GM21717 (cell line): ENCODE data around the gene CD83.

Experiments
- ATAC-seq: cut with Tn5 transposase; IDR thresholded peaks from one replicate; pipeline ENCODE4 v1.9.1; 2021; ENCODE audit warnings: mild to moderate bottlenecking, moderate library complexity; ENCODE audit not compliant: unreplicated experiment

CD83 gene

GRCh38 chr6:14123386-14124111 is 6.0 kb downstream of the CD83 start:
- ATAC-seq = no peak

GRCh38 chr6:14125346-14125745 is 7.8 kb downstream of the CD83 start:
- no peak for ATAC-seq

- no peak for ATAC-seq
These were observed 8.6 kb downstream of the CD83 start for GRCh38 chr6:14126191-14126590.

DNA sequence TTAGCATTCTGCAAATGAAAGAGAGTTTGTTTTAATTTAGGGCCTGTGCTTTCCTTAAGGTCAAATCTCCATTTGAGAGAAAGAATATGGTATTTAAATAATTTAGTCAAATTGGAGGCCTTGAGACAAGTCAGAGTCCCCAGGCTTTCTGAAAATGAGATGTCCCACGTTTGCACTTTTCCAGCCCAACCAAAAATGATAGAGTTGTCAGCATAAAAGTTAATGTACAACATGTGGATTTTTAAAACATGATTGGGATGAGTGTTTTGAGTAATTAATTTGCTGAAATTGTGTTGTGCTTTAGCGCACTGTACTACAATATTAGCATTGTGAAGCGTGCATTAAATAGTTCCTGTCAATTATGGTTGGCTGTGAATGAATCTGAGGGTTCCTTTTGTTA is 10.0 kb downstream of the CD83 start:
- ATAC-seq = no peak

GRCh38 chr6:14128012-14128411 is 10.4 kb downstream of the CD83 start:
- no peak for ATAC-seq

- ATAC-seq = no peak
These were observed 11.2 kb downstream of the CD83 start for GRCh38 chr6:14128746-14129145.

DNA sequence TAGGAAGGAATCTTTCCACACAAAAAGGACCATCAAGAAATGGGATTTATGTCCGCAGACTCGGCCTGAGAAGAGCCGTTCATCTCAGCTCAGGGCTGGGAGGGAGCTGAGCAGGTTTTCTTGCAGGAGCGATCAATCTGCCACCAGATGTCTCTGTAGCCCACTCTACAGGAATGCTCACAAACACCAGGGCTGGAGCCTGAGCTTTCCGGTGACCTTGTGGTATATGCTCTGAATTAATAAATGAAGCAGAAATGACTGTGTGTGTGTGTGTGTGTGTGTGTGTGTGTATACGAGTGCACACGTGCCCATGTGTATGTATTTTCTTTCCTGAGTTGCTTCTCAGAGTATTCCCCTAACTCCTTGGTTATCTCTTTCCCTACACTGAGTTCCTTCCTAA is 12.0 kb downstream of the CD83 start:
- no peak for ATAC-seq

DNA sequence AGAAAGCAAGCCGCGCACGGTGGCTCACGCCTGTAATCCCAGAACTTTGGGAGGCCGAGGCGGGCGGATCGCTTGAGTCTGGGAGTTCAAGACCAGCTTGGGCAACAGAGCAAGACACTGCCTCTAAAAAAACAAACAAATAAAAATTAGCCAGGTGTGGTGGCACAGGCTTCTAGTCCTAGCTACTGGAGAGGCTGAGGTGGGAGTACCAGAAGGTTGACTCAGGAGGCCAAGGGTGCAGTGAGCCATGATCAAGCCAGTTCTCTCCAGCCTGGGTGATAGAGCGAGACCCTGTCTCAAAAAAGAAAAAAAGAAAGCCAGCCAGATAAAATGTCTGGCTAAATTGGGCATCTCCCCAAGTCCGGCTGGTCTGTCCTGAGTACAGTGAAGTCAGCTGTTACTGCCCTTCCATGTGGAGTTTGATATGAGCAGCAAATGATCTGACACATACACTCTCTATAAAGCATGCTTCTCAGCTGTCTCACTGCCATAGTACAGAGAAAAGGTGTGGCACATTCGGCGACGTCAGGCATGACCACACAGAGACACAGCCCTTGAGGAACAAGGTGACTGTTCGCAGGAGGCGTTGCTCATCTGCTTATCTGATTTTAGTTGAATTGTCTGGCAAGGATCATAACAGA is 13.0 kb downstream of the CD83 start:
- ATAC-seq = no peak

- no peak for ATAC-seq
These were observed 14.0 kb downstream of the CD83 start for GRCh38 chr6:14131579-14131978.

DNA sequence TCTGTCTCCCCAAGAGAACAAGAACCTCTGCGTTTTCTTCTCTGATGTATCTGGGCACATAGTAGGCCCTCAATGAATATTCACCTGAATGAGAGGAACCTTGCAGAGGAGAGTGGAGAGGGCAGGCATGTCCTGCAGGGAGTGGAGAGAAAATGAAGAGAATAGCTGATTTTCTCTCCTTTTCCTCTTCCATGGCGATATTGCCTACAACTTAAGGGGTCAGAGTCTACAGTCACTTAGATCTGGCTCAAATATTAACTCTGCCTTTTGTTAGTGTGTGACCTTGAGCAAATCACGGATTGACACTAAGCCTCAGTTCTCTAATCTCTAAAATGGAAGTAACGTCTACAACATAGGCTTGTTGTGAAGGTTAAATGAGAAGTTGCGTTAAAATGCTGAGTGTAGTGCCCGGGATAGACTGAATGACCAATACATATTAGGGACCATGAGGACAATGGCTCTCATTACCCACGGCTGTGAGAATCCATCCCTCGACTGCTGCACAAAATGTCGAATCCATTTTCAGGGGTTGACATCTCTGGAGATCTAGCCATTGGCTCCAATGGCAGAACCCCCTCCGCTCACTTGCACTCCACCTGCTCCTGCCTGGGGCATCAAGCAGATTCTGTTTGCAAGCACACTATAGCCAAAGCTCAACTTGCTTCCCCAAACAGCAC is 14.8 kb downstream of the CD83 start:
- ATAC-seq = no peak

- ATAC-seq = no peak
These were observed 15.3 kb downstream of the CD83 start for GRCh38 chr6:14132921-14133275.

DNA sequence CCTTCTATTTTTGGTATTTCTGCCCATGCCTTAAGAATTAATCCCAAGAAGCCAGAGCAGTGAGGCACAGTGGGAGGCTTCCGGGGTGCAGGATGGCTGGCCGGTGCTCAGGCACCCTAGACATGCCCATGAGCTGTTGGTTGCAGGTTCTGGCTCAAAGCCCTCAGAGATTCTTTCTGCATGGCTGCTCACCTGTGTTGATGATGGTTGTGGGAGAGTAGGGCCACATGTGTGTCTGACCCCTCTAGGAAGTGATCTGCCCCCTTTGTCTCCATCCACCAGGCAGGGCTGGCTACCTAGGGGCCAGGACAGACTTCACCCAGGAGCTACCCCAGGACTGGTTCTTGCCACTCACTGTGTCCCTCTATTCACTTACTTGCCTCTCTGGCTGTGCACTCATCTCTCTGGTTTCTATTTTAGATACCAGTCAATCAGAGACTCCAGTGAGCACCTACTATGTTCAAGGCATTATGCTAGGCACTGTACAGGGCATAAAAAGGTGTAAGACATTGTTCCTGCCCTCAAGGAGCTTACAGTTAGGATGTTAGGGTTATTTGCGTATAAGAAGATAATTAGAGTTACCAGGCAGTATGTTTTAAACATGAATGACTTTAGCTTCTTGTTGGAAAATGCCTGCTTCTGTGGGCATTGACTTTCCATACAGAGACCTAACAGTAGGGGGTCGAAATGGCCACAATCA is 16.8 kb downstream of the CD83 start:
- ATAC-seq = no peak

DNA sequence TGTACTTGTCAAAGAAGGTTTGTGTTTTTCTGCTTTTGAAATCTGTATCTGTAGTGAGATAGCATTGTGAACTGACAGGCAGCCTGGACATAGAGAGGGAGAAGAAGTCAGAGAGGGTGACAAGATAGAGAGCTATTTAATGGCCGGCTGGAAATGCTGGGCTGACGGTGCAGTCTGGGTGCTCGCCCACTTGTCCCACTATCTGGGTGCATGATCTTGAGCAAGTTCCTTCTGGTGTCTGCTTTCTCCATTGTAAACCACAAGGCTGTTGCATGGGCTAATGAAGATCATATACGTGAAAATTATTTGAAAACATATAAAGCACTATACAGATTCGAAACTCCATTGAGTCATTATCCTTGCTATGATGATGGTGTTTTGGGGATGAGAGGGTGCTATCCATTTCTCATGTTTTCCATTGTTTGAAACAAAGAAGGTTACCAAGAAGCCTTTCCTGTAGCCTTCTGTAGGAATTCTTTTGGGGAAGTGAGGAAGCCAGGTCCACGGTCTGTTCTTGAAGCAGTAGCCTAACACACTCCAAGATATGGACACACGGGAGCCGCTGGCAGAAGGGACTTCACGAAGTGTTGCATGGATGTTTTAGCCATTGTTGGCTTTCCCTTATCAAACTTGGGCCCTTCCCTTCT is 18.4 kb downstream of the CD83 start:
- no peak for ATAC-seq

DNA sequence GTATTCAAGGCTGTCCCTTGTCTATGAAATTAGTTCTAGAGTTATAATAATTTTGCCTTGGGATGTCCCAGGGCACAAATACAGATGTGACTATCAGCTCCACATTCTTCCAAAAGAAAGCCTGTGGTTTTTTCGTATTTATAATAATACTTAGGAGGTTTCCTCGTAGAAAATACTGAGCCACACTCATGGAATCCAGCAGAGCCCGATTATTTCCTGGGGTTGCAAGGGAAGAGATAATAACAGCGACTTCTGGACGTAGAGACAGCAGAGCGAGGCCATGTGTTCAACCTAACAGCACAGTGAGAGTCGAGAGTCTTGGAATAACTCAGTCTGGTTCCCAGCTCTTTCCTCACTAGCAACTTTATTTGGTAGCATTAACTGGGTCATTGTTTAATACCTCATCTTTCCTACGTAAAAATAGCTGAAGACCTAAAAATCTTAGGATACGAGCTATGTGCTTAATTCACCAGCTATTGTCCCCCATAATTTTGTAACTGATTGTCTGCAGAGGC is 21.2 kb downstream of the CD83 start:
- ATAC-seq = no peak

DNA sequence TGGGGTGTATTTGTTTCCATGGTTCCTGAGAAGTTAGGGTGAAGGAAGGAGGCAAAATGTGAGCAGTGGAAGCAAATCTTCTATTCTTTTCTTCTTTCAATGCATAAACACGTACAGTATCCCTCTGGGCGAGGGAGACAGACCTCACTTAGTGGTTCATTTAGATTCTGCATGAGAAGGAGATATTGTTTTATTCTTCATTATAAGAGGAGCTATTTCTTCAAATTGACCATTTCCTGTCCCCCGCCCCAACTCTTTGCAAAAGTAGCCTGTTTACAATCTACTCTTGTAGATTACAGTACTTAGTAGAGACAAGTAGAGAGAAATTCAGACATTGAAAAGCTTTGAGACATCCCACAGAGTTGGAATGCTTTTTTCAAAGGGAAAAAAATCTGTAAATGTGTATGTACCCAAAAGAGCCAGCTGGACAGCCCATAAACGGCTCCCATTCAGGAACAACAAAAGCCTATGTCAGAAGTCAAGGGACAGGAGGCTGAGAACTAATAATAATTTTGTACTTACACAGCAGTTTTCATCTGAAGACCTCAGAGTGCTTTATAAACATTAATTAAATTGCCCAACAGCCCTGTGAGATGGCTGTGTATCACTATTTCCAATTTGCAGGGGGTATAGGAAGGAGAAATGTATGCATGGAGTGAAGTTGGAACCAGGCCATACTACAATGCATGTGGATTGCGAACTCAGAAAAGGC is 23.9 kb downstream of the CD83 start:
- ATAC-seq = no peak

GRCh38 chr6:14142063-14142450 is 24.5 kb downstream of the CD83 start:
- ATAC-seq = no peak

DNA sequence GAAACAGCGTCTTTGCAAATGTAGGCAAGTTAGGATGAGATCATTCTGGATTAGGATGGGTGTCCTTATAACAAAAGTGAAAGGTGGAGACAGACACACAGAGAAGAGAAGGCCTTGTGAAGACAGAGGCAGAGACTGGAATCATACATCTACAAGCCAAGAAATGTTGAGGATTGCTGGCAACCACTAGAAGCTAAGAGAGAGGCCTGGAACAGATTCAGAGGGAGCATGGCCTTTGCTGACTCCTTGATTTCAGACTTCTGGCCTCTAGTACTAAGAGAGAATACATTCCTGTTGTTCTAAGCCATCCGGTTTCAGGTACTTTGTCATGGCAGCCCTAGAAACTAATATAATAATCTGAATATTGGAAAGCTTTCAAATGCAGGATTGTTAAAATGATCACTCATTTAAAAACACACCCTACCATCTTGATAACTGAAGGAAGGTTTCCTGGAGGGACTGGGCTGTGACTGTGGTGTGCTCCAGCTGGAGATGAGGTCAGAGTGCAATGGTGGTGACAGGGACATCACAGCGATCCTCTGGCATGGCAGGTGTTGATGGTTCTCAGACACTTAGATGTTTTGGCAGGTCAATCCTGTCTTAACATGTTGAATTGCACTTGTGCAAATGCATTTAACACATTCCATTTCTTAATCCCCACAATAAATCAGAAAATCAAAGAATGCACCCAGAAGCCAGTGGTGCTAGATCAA is 25.1 kb downstream of the CD83 start:
- ATAC-seq = no peak

DNA sequence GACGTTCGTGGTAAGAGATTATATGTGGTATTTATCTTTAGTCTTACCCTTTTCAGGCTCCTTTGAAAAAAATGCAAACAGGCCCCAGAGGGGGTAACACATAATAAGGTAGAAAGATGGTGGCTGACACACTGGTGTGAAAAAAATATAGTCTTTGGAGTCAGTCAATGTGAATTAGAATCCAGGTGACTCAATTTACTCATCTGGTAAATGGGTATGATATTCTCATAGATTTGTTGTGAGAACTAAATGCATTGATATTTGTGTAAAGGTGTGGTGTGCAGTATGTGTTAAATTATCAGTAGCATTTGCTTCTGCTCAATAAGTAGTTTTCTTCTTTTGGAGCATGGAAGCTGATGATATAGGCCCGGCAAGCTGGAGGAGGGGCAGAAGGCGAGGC is 25.7 kb downstream of the CD83 start:
- ATAC-seq = no peak

GRCh38 chr6:14144678-14145113 is 27.1 kb downstream of the CD83 start:
- ATAC-seq = no peak
